HG03442 (cell line): ENCODE results near the gene TCFL5.

Source experiments
- ATAC-seq: cut with Tn5 transposase; IDR thresholded peaks from one replicate; pipeline ENCODE4 v1.9.1; 2021; ENCODE audit warnings: mild to moderate bottlenecking, moderate library complexity; ENCODE audit not compliant: unreplicated experiment

The TCFL5 gene

DNA sequence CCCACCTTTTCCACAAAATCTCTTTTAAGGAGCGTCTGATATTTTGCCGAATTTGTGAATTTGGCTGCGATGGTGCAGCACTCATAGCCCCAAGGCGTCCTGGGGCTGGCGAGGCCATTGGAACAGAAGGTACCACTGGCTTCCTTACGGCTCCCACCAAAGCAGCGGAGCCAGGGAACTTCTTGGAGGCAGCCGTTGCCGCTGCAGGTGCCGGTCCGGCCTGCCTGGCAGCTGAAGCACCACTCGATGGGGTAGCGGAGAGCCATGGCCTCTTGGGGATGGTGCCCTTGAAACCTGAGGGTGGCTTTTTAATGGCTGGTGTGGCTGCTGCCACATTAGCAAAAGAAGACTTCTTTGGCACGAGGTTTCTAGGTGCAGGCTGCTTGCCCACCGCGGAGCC lies 34.9 kb upstream of the TCFL5 start:
- no peak for ATAC-seq

DNA sequence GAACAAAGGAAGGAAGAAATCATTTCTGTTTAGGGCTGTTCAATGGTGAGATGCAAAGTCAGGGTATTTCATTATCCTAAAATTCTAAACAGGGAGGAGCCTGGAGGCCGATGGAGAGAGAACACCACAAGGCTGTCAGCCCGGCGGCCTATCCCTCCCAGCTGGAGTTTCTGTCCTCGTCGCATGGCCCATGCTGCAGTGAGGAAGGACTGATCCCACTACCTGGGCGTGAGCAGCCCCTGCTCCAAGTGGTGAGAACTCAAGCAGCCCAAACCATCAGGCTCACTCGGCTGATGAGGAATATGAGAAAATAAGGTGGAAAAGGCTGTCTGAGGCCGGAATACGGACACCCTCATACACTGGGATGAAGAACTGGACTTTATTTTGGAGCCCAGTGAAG lies 33.9 kb upstream of the TCFL5 start:
- no peak for ATAC-seq

DNA sequence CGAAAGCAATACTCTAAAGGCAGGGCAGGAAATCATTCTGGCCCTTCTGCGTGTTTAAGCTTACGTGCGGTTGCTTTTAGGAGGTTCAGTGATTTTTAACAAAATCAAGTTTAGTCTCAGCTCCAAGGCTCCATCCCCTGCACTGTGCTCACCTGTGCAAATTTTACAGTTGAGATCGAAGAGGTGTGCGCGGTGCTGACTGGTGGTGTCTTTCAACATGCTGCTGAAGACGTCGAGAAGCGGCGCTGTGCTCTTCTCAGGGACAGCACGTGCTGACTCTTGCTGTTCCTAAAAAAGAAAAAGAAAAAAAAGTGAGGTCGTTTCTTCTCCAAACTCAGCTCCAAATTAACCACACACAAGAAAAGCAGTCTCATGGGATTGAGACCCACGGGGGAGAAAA lies 32.6 kb upstream of the TCFL5 start:
- no peak for ATAC-seq

DNA sequence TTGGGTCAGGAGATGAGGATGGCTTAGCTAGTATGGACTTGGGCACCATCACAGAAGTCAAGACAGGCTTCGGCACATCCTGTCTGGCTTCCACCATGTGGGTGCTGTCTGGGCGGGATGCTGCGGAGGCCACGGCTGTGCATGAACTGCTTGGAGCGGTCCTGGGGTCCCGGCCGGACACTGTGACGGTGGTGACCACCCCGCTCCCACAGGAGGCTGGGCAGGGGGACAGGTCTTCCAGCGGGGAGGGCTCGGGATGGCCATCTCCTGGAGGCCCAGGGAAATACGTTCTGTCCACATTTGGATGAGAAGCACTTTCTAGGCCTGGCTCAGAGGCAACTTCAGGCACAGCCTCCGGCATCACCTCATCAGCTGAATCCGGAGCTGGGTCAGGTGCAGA lies 32.1 kb upstream of the TCFL5 start:
- no peak for ATAC-seq

DNA sequence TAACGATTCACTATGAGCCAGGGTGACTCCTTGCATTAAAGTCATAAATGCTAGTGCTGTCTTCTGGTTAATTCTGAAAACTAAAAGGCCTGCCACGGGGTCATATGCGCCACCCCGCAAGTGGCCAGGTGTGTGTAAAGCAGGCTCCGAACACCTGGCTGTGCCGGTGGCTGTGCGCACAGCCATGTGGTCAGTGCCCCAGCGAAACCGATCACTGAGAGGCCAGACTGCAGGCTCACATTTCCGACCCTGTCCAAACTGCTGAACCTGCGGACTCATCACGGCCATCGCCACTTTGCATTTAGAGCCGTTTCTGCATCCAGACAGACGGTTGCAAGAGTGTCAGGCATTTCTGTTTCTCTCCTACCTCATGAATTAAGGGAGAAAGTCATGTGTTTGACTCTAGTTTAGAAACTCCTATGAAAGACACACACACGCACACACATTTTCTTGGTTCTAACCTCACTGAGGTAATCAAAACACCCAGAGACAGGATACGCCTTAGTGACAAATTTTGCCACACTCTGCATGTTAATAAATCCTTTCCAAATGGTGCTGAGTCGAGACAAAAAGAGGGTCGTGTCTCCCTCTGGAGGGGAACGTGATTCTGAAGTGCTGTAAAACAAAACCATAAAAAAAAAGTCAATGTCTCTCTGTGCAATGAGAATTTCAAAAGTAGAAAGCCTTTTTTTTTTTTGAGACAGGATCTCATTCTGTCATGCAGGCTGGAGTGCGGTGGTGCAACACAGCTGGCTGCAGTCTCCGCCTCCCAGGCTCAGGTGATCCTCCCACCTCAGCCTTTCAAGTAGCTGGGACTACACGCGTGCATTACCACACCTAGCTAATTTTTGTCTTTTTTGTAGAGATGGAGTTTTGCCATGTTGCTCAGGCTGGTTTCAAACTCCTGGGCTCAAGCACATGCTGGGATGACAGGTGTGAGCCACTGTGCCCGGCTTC lies 31.0 kb upstream of the TCFL5 start:
- ATAC-seq, result no peak

DNA sequence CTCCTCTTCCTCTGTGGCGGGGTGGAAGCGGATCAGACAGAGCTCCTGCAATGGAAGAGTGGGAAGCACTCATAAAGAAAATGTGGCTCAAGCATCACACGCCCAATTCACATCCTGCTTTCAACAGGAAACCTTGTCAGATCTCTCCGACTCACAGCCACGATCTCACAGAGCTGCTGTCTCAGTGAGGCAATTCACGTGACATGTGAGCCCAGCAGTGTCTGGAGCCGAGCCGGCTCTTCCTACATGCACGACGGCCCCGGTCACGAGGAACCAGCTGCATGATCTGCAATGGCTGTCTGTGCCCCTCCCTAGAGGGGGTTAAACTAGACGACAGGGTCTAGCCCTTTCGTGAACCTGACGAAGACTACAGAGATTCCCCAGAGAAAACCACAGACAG lies 29.5 kb upstream of the TCFL5 start:
- ATAC-seq, result no peak

DNA sequence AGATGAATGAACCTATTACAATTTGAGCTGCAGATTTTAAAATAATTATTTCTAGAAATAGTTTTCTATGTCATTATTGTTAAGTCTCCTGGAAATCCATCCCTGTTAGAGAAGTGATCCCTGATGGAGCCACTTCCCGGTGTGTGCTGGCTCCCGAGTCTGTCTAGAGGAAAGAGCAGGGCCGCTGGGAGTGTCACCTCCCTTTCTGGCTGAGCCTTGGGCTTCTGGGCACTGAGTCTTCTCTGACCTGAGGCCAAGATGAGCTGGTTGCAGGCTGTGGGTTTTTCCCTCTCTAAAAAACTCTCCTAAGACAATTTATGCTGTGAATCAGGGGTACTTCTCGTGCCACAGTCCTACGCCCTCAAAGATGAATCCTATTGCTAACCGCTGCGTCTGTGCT lies 28.8 kb upstream of the TCFL5 start:
- no peak for ATAC-seq

DNA sequence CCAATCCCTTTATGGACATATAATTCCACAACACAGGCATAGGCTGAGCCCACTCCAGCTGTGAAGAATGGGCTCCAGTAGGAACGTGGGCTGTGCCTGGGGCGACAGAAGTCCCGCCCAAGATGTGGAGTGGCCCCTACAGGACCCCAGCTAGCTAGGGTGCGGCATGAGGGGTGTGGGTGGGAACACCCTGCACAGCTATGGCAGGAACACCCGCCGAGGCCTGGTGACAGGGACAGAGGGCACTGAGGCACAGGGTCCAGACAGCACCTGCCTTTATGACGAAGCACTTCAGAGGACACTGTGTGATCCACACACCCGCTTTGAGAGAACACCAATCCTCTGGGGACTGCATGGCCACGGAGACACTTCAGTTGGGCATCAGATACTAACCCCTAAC lies 28.2 kb upstream of the TCFL5 start:
- ATAC-seq, result no peak

DNA sequence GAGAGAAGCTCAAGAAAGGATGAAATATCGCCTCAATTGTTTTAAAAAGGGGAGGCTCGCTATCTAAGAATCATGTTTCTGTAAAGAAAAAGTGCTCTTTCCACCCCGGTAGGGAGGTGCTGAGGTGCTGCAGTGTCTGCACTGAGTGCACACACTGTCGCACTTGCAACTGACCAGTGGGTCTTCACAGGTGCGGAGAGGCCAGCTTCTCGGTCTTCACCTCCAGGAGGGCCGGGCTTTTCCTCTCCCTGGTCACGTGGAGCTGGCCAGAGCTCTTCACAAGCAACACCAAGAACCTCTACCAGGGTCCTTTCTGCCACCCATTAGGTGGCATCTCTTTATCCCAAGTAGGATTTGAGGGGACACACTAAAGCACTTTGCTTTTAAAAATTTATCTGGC lies 27.8 kb upstream of the TCFL5 start:
- ATAC-seq, result no peak

DNA sequence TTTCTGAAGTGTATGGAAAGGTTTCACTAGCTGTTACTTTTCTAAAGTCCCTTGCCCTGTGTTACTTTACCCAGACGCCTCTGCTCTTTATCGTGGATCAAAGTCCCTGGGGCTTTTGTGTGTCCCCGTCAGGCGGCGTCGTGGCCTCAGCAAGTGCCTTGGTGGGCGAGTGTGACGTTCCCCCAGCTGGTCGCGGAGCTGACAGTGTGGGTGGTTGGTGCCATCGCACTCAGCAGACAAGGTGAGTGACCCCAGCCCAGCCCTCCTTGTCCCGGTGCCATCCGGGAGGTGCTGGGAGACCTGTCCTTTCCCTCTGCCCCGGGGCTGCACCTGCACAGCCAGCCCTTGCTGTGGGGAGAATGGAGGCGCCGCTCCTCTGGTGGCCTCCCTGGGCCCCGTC lies 27.3 kb upstream of the TCFL5 start:
- no peak for ATAC-seq

DNA sequence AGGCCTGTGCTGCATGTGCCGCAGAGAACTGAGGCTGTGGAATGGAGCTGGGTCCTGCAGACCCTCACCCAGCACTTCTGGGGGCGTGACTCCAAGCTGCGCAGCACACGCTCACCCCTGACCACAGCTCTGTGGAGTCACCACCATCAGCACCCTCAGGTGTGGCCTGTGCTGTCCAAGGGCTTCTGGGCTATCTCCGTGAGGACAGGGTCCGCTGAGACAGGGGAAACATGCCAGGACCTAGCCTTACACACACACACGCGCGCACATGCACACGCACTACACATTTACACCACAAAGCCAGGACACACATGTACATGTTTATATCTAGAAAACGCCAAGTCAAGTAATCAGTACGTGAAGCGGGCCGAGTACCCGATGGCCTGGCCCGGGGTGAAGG lies 26.8 kb upstream of the TCFL5 start:
- ATAC-seq, result no peak

DNA sequence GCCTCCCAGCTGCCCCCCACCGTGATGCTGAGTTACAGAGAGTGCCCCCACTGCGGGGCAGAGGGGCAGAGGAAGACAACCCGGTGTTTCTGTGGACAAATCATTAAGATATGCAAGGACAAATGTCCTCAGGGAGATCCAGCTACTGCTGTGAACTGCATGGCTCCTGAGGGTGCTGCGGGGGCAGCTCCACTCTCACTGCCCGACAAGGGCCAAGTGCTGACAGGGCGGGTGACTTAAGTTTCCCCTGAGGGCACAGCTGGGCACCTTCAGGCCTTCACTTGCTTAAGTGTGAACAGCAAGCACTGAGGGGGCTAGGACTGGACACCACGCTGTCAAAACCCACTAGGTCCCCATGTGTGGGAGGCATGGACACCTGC lies 26.2 kb upstream of the TCFL5 start:
- ATAC-seq, result no peak

DNA sequence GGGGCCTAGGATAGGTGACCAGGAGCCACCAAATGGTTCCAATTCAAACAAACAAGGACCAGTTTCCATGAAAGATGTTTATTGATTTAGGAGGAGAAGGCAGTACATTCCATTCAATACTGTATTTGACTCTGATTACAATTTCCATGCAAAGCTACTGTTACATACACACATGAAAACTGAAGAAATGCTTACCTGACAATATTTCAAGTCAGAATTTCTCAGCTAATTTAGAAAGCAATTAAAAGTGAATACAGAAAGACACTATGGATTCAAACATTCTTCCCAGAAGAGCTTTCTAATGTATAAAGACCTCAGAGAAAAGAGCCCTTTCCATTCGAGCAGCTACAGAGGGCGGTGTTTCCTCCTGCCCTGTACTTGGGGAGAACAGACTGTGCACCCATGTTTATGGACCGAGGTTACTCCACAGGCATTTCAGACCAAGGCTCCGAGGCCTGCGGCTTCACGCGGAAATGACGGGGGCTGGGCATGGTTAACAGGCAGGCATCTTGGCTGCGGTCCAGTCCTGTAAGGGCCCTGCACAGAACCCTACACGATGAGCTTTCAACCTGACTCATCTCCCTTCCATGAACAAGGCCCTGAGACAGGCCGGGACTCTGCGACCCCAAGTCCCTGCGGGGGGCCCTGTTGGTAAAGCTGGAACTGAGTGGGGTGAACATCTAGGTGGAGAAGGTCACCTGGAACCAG lies 25.7 kb upstream of the TCFL5 start:
- ATAC-seq, result no peak

DNA sequence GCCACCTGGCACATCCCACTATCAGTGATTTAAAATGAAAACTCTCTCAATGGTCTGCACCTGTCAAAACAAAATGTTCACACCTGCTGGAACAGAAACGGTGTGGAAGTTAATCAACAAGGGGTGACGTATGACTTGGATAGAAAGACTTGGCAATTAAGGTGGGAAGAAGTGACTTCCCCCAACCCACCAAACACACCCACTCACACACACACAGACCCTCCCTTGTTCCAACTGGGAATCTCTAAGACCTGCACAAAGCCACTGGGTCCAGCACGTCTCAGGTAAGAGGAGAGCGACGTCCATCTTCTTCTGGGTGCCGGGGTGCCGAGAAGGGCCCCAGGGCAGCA lies 25.1 kb upstream of the TCFL5 start:
- ATAC-seq, result no peak

DNA sequence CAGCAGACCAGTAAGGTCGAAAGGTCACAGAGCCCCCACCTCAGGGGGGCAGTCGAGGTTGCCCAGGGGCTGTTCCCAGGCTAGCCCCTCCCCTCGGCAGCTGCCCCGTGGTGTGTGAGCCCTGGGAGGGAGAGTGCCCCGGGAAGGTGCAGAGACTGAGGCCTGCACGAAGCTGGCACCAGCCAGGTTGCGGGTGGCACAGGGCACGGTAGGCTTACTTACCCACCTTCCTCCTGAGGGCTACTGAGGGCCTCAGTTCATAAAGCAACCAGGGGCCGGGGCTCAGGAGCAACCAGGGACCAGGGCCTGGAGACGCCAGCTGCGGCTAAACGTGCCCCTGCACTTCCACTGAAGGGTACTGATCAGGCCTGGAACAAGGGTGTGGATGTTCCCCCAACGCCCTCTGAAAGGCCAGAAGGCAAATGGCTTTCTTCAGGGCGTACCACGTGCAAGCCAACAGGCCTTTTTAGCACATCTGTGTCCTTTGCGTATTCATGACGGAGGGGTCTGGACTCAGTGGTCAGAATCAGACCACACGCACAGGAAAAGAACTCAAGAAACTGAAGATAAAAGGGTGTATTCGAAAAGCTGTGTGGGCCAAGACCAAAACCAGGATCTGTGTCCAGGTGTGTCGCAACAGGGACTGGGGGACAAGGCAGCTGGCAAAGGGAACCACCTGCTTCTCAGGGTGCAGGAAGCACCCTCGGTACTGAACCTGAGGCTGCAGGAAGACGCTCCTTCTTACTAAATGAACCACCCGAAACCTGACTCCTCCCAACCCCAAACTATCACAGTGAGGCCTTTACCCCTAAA lies 24.5 kb upstream of the TCFL5 start:
- no peak for ATAC-seq

DNA sequence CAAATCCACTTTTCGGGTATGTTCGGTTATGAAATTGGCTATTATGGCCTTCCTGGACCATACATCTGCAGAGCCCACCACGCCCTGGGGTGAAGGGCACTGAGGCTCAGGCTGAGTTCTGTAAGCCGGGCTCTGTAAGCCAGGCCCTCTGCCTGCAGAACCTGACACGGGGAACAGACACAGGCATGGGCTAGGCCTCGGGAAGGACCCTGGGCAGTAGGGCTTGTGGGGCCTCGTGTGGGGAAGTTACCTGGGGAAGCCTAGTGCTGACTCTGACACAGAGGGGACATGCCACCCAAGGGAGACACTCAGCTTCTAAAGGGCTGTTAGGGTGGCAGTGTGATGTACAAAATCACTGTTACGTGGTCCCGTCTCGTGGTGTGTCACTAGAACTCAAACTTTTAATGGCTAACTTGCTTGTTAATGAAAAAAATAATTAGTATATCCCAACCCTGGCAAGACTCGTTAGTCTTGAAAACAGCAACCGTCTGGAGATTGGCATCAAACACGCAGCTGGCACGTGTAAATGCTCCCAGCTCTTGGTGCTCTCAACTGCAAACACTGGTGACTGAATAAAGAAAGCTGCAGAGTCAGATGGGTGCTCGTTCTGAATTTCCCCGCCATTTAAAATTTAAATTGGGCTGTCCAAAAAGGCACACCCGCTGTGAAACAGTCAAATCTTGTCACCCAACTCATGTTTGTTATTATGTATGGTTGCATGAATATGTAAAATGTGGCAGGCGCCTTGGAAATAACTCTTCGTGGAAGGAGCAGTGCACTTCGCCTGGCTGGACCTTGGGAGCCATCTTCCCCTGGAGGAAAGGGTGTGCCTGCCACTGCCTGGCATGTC lies 23.6 kb upstream of the TCFL5 start:
- ATAC-seq, result no peak

DNA sequence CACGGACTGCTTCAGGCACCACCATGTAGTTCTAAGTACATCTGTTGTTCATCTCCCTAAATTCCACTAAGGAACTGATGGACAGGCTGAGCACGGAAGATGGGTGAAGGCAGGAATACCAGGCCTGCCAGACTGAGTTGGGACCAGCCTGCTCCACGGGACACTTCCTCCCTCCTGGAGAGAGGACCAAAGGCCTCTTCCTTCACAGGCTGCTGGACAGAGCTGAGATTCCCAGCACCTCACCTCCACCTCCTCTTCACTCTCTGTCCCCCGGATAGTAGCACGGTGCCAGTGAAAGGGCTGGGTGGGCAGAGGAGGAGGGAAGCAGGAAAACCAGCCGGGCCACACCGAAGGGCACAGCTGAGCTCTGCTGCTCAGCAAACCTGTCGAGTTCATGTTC lies 22.9 kb upstream of the TCFL5 start:
- no peak for ATAC-seq

DNA sequence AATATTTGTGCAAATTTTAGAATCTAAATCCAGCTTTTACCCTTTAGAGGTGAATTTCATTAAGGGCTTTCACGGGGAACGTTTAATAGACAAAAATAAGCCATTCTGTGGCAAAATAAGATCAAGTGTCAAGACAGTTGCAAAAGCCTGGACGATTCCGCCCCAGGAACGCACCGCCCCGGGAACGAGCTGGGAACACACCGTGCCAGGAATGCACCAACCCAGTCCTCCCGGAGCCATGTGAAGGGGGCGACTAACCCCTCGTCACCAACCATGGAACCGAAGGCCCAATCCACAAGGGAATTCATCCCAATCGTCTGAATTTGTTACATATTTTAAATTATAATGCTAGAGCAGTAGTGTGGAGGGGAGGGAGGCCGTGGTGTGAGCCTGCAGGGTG lies 20.8 kb upstream of the TCFL5 start:
- ATAC-seq, result no peak

DNA sequence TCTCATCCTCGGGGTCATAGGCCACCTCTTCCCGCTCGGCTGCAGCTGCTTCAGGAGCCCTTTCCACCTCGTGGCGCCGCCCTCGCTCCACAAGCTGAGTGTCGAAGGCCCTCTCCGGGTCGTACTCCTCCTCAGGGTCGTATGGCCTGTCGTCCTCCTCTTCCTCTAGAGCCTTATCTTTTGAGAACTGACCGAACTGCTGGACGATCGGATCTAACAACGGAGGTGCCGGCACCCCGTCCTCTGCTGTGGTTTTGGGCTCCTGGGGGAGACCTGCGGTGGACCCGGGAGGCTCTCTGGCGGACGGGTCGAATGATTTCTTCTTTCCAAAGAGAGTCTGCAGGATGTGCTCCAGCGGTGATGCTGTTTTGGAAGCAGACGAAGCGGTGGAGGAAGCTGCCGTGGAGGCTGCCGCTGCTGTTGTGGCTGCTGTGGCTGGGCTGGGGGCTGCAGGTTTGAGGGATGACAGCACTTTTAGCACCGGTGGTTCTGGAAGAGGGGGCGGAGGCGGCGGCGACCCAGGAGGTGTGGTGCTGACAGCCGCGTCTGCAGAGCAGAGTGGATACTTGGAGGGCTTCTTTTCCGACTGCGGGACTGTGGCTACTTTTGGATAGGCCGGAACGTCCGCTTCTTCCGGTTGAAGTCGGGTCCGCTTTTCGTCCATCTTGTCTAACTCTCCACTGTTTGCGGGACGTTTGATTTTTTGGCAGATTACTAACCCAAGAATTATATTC lies 20.2 kb upstream of the TCFL5 start:
- ATAC-seq, result no peak
